ENCODE data around the gene NR1I3.
A peak's percentile ranks its signal among the peaks of the same experiment; 100 is the strongest.

Gene NR1I3

GRCh38 chr1:161193561-161194235 is 44.3 kb downstream of the NR1I3 start:
- no peaks in the 10 kb centered on the region for H3K9me3 ChIP-seq (ENCODE audit: control insufficient read depth, insufficient read depth, low read depth, low read length)
- 0 out of 2 replicates have a peak, but pooled peaks cover 6% of the 10 kb centered on the region for H3K4me1 ChIP-seq (ENCODE audit: control insufficient read depth, insufficient read depth, low read length)
- H3K36me3 ChIP-seq (ENCODE audit: control insufficient read depth in 2 of 2, insufficient read depth in 1 of 2, low read length in 2 of 2), result no peaks in the 10 kb centered on the region
- H3K4me3 ChIP-seq (ENCODE audit: low read depth, low read length), result no peak overlapping the region
- H3K27ac ChIP-seq (ENCODE audit: extremely low read depth, low read depth, low read length), result no peak overlapping the region
- POLR2A ChIA-PET, result no interaction called here
- CTCF ChIA-PET, result interaction anchor here (0.6 to 4.5 kb wide), 16 partner anchors 9 to 668 kb away, joined by 3 to 45 read pairs (median 6); partner anchors contain the start of genes APOA2, NDUFS2 and TOMM40L
- TF ChIP-seq HOXA7 (CRISPR knock-in tag; IDR thresholded peaks at IDR 0.05; ENCODE audit: borderline replicate concordance), result no peak
- no peak for TF ChIP-seq ZNF529 (tag by site-specific recombination; IDR thresholded peaks at IDR 0.05; ENCODE audit: insufficient replicate concordance)
- no peak for TF ChIP-seq ZNF140 (tag by site-specific recombination; IDR thresholded peaks at IDR 0.05)
- TF ChIP-seq SCRT2 (tag by site-specific recombination; IDR thresholded peaks at IDR 0.05), result no peak
- no peak for TF ChIP-seq ZNF18 (tag by site-specific recombination; IDR thresholded peaks at IDR 0.05)
- TF ChIP-seq ZNF394 (tag by site-specific recombination; IDR thresholded peaks at IDR 0.05; ENCODE audit: borderline replicate concordance), result no peak
- TF ChIP-seq HOXD13 (CRISPR knock-in tag; IDR thresholded peaks at IDR 0.05; ENCODE audit: borderline replicate concordance), result no peak
- TF ChIP-seq ZBTB6 (tag by site-specific recombination; IDR thresholded peaks at IDR 0.05), result no peak
- no peak for TF ChIP-seq ZBTB21 (tag by site-specific recombination; IDR thresholded peaks at IDR 0.05)
- no peak for TF ChIP-seq ZNF366 (tag by site-specific recombination; conservative IDR thresholded peaks at IDR 0.05)
- TF ChIP-seq ZNF785 (tag by site-specific recombination; IDR thresholded peaks at IDR 0.05), result no peak
- TF ChIP-seq GLI4 (tag by site-specific recombination; IDR thresholded peaks at IDR 0.05), result no peak
- TF ChIP-seq ZFP41 (tag by site-specific recombination; IDR thresholded peaks at IDR 0.05; ENCODE audit: borderline replicate concordance), result no peak
- TF ChIP-seq ZNF266 (tag by site-specific recombination; IDR thresholded peaks at IDR 0.05; ENCODE audit: low read depth), result no peak
- no peak for TF ChIP-seq ZNF114 (tag by site-specific recombination; IDR thresholded peaks at IDR 0.05)

- Histone ChIP-seq H3K27ac (ENCODE audit: extremely low read depth, low read depth, low read length) (no peak overlapping the region), H3K9me3 (ENCODE audit: control insufficient read depth, insufficient read depth, low read depth, low read length) (no peaks in the 10 kb centered on the region), H3K4me1 (ENCODE audit: control insufficient read depth, insufficient read depth, low read length) (no peaks in the 10 kb centered on the region), H3K4me3 (ENCODE audit: low read depth, low read length) (no peak overlapping the region), H3K36me3 (ENCODE audit: control insufficient read depth in 2 of 2, insufficient read depth in 1 of 2, low read length in 2 of 2) (no peaks in the 10 kb centered on the region)
- ChIA-PET CTCF (interaction anchor here (0.6 to 4.5 kb wide), 40 partner anchors 8 to 669 kb away, joined by 3 to 45 read pairs (median 5); partner anchors contain the start of genes APOA2, NDUFS2, PPOX and TOMM40L), POLR2A (interaction anchor here (0.6 kb wide), 1 partner anchor 10 kb away, joined by 3 read pairs; the partner anchor contains the start of gene NDUFS2)
- TF ChIP-seq GLI4 (tag by site-specific recombination; IDR thresholded peaks at IDR 0.05), result no peak
- TF ChIP-seq ZNF335 (tag by site-specific recombination; conservative IDR thresholded peaks at IDR 0.05), result no peak
- TF ChIP-seq CTCF (tag by site-specific recombination; IDR thresholded peaks at IDR 0.05), result peak; percentile 71
- no peak for TF ChIP-seq ZNF416 (tag by site-specific recombination; IDR thresholded peaks at IDR 0.05)
- 0 out of 2 replicates have a peak, but pooled peaks have one; percentile 28 for TF ChIP-seq ZNF2 (tag by site-specific recombination; IDR thresholded peaks at IDR 0.05)
- TF ChIP-seq ZNF518A (tag by site-specific recombination; conservative IDR thresholded peaks at IDR 0.05; ENCODE audit: low read depth), result no peak
- TF ChIP-seq ZNF157 (tag by site-specific recombination; IDR thresholded peaks at IDR 0.05), result no peak
Measured at GRCh38 chr1:161192476-161193465, 45.2 kb downstream of the NR1I3 start.

All from HEK293 (cell line).